Astrocyte of the spinal cord (primary cell): ENCODE results near the gene FNIP2.

Experiments used
- DNase-seq: peaks from one replicate; pipeline ENCODE4 v3.0.0; 2011; ENCODE audit warnings: low read depth, low spot score
- H3K4me3 ChIP-seq: 2 replicates; pipeline ENCODE4 v1.5.1; 2011; ENCODE audit warnings: low read depth, mild to moderate bottlenecking, low read length, moderate library complexity
- in situ Hi-C: cut with HindIII; loops from 2 replicates; pipeline ENCODE4 v1.10.0; 2017; ENCODE audit warnings: low sequenced_read_pairs
- TF ChIP-seq, protein P1 (sequence below): IDR thresholded peaks from 2 replicates; pipeline ENCODE4 v1.5.1; 2012; ENCODE audit warnings: low read depth, mild to moderate bottlenecking, low read length, inconsistent platforms

The FNIP2 gene

GRCh38 chr4:158819942-158820786 lies 51.3 kb downstream of the FNIP2 start:
- H3K4me3 ChIP-seq: no peak overlapping the region
- TF ChIP-seq, protein P1, sequence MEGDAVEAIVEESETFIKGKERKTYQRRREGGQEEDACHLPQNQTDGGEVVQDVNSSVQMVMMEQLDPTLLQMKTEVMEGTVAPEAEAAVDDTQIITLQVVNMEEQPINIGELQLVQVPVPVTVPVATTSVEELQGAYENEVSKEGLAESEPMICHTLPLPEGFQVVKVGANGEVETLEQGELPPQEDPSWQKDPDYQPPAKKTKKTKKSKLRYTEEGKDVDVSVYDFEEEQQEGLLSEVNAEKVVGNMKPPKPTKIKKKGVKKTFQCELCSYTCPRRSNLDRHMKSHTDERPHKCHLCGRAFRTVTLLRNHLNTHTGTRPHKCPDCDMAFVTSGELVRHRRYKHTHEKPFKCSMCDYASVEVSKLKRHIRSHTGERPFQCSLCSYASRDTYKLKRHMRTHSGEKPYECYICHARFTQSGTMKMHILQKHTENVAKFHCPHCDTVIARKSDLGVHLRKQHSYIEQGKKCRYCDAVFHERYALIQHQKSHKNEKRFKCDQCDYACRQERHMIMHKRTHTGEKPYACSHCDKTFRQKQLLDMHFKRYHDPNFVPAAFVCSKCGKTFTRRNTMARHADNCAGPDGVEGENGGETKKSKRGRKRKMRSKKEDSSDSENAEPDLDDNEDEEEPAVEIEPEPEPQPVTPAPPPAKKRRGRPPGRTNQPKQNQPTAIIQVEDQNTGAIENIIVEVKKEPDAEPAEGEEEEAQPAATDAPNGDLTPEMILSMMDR: no peak
- no peak for DNase-seq
- in situ Hi-C loops: no loop called here

- DNase-seq: peak; percentile 22
- in situ Hi-C loops: no loop called here
- TF ChIP-seq, protein P1: no peak
- H3K4me3 ChIP-seq: no peak overlapping the region
Observed at GRCh38 chr4:158821228-158821971, 52.6 kb downstream of the FNIP2 start.

DNA sequence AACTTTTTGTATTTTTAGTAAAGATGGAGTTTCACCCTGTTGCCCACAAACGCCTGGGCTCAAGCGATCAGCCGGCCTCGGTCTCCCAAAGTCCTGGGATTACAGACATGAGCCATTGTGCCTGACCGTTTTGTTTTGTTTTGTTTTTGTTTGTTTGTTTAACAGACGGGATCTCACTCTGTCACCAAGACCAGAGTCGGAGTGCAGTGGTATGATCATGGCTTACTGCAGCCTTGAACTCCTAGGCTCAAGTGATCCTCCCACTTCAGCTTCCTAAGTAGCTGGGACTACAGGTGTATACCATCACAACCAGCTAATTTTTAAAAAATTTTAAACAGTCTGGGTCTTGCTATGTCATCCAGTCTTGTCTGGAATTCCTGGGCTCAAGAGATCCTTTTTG lies 53.5 kb downstream of the FNIP2 start:
- no peak for DNase-seq
- no peak overlapping the region for H3K4me3 ChIP-seq
- in situ Hi-C loops: no loop called here
- TF ChIP-seq, protein P1: no peak

DNA sequence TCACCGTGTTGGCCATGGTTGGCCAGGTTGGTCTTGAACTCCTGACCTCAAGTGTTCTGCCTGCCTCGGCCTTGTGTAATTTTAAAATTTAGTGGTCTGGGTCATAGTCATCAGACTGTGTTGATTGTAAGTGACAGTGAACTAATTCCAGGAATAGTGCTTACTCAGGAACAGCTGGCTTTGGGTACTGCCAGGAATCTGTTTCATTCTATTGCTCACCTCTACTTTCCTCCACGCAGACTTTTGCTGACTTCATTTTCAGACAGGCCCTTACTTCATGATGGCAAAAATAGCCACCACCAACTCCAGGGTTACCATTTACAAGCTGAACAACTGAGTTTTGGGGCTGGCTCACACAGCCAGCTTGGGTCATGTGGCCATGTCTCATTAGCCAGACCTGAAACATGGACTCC lies 54.6 kb downstream of the FNIP2 start:
- peak; percentile 61 for DNase-seq
- no peak overlapping the region for H3K4me3 ChIP-seq

GRCh38 chr4:158824425-158825274 lies 55.8 kb downstream of the FNIP2 start:
- in situ Hi-C loops: no loop called here
- H3K4me3 ChIP-seq: no peak overlapping the region
- DNase-seq: peak; percentile 28
- TF ChIP-seq, protein P1: no peak

More for the DNA sequence above, 54.6 kb downstream of the FNIP2 start:
- TF ChIP-seq, protein P1: no peak
- in situ Hi-C loops: no loop called here

DNA sequence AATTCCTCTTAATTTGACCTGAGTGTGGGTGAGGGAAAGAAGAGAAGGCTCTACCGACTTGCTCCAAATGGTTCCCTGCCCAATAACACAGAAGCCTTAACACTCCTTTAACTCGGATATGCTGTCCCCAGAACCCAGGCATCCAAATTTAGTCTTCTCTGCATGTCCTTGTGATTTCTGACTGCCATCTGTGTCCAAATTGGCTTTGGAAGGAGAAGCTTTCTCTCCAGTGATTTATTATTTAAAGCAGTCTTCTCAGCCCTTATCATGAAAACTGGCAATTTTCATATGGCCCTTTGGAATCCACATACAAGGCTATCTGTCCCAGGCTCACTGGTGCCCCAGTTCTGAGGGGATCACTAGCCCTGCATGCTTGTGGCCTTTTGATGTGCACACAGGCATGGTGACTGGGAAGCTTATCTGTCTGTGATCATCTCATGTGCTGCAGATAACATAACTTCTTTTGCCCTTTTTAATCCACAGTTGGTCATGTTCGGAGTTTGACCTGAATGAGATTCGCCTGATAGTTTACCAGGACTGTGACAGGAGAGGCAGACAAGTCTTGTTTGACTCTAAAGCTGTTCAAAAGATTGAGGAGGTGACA lies 56.7 kb downstream of the FNIP2 start:
- in situ Hi-C loops: no loop called here
- TF ChIP-seq, protein P1: no peak
- H3K4me3 ChIP-seq: no peak overlapping the region
- no peak for DNase-seq
